ENCODE results near the gene DEAF1.

The DEAF1 gene

GRCh38 chr11:728901-729491 lies 34.0 kb upstream of the DEAF1 start:
- Histone ChIP-seq H3K79me2 (ENCODE audit: insufficient read depth, low read length) (no peaks in the 10 kb centered on the region), H3K4me1 (ENCODE audit: insufficient read depth, low read length, poor library complexity, severe bottlenecking) (no peaks in the 10 kb centered on the region), H3K27me3 (ENCODE audit: insufficient read depth, low read length, poor library complexity, severe bottlenecking) (no peaks in the 10 kb centered on the region), H3K9me3 (ENCODE audit: insufficient read depth, low read depth, low read length) (no peaks in the 10 kb centered on the region), H3F3A (ENCODE audit: low read depth) (no peaks in the 10 kb centered on the region), H3K9me2 (replicated peaks; ENCODE audit: low read depth, low read length) (no peaks in the 10 kb centered on the region), H3K4me2 (ENCODE audit: low read depth, low read length, poor library complexity, severe bottlenecking) (no peak overlapping the region), H2AFZ (ENCODE audit: low read length) (peak overlapping the region; percentile 19; the same call in 1 of the 2 replicates), H3K4me3 (ENCODE audit: low read length, poor library complexity, severe bottlenecking) (no peak overlapping the region), H3K36me3 (ENCODE audit: insufficient read depth, low read length) (no peaks in the 10 kb centered on the region), H4K20me1 (ENCODE audit: insufficient read depth, low read length, poor library complexity, severe bottlenecking) (no peaks in the 10 kb centered on the region), H3K9ac (ENCODE audit: low read depth, low read length, poor library complexity, severe bottlenecking) (no peak overlapping the region)
- TF ChIP-seq CTCF (conservative IDR thresholded peaks at IDR 0.05; ENCODE audit: low read length) (no peak), EZH2phosphoT487 (IDR thresholded peaks at IDR 0.05; ENCODE audit: borderline replicate concordance) (no peak)

GRCh38 chr11:727859-728748 lies 33.1 kb upstream of the DEAF1 start:
- H3K9ac ChIP-seq (ENCODE audit: low read depth, low read length, poor library complexity, severe bottlenecking), result peak overlapping the region; percentile 31

GRCh38 chr11:727281-727701 lies 32.3 kb upstream of the DEAF1 start:
- no peak overlapping the region for H2AFZ ChIP-seq (ENCODE audit: low read length)
- H4K20me1 ChIP-seq (ENCODE audit: insufficient read depth, low read length, poor library complexity, severe bottlenecking), result no peaks in the 10 kb centered on the region
- no peak overlapping the region for H3K4me3 ChIP-seq (ENCODE audit: low read length, poor library complexity, severe bottlenecking)
- no peaks in the 10 kb centered on the region for H3K27me3 ChIP-seq (ENCODE audit: insufficient read depth, low read length, poor library complexity, severe bottlenecking)
- no peak overlapping the region for H3K4me2 ChIP-seq (ENCODE audit: low read depth, low read length, poor library complexity, severe bottlenecking)
- TF ChIP-seq EZH2phosphoT487 (IDR thresholded peaks at IDR 0.05; ENCODE audit: borderline replicate concordance) (no peak), CTCF (conservative IDR thresholded peaks at IDR 0.05; ENCODE audit: low read length) (no peak)
- H3K9me3 ChIP-seq (ENCODE audit: insufficient read depth, low read depth, low read length), result no peaks in the 10 kb centered on the region
- no peaks in the 10 kb centered on the region for H3K9me2 ChIP-seq (replicated peaks; ENCODE audit: low read depth, low read length)
- H3F3A ChIP-seq (ENCODE audit: low read depth), result no peaks in the 10 kb centered on the region
- no peaks in the 10 kb centered on the region for H3K36me3 ChIP-seq (ENCODE audit: insufficient read depth, low read length)
- peaks cover 3% of the 10 kb centered on the region for H3K4me1 ChIP-seq (ENCODE audit: insufficient read depth, low read length, poor library complexity, severe bottlenecking)
- H3K79me2 ChIP-seq (ENCODE audit: insufficient read depth, low read length), result no peaks in the 10 kb centered on the region
- H3K9ac ChIP-seq (ENCODE audit: low read depth, low read length, poor library complexity, severe bottlenecking), result no peak overlapping the region

More at GRCh38 chr11:727859-728748, 33.1 kb upstream of the DEAF1 start:
- Histone ChIP-seq H3K9me2 (replicated peaks; ENCODE audit: low read depth, low read length) (no peaks in the 10 kb centered on the region), H3K27me3 (ENCODE audit: insufficient read depth, low read length, poor library complexity, severe bottlenecking) (no peaks in the 10 kb centered on the region), H3K4me3 (ENCODE audit: low read length, poor library complexity, severe bottlenecking) (no peak overlapping the region), H3F3A (ENCODE audit: low read depth) (no peaks in the 10 kb centered on the region), H3K36me3 (ENCODE audit: insufficient read depth, low read length) (no peaks in the 10 kb centered on the region), H4K20me1 (ENCODE audit: insufficient read depth, low read length, poor library complexity, severe bottlenecking) (no peaks in the 10 kb centered on the region), H2AFZ (ENCODE audit: low read length) (no peak overlapping the region), H3K9me3 (ENCODE audit: insufficient read depth, low read depth, low read length) (no peaks in the 10 kb centered on the region), H3K79me2 (ENCODE audit: insufficient read depth, low read length) (no peaks in the 10 kb centered on the region), H3K4me1 (ENCODE audit: insufficient read depth, low read length, poor library complexity, severe bottlenecking) (peaks cover 1% of the 10 kb centered on the region), H3K4me2 (ENCODE audit: low read depth, low read length, poor library complexity, severe bottlenecking) (no peak overlapping the region)
- no peak for TF ChIP-seq EZH2phosphoT487 (IDR thresholded peaks at IDR 0.05; ENCODE audit: borderline replicate concordance)
- peak; percentile 99 for TF ChIP-seq CTCF (conservative IDR thresholded peaks at IDR 0.05; ENCODE audit: low read length)
